Measurements from ENCODE around the gene PPP1R37.
A peak's percentile ranks its signal among the peaks of the same experiment; 100 is the strongest.
"Not testable (repeated sequence)": the region's sequence is repeated elsewhere in the genome, so short reads cannot be mapped to it uniquely, and the experiment has no call there.

The PPP1R37 gene

DNA sequence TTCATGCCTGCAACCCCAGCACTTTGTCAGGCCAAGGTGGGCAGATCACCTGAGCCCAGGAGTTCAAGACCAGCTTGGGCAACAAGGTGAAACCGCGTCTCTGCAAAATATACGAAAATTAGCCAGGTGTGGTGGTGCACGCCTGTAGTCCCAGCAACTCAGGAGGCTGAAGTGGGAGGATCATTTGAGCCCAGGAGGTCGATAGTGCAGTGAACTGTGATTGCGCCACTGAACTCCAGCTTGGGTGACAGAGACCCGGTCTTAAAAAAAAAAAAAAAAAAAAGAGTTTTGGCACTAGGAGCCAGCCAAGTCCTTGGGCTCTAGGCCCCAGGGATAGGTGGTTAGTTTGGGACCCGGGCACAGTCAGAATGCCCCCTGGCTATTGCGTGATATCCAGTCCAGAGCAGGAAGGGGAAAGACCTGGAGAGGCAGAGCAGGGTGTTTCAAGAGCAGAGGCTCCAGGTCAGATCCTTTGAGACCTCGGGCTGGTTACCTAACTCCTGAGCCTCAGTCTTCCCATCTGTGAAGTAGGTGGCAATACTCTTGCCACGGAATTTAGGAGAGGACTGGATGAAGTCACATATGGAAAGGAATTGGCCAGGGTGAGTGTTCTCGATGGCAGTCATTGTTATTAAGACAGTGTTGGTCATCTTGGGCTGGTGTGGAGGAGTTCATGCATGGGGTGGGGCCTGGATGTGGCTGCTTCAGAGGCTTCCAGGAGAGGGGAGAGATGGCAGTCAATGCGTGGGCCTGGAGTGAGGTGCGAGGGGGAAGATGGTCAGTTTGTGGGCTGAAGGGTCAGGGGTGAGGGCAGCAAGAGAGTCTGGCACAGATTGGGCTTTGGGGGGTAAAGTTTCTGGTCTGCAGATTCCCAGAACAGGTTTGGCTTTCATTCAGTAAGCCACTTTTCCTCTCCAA lies 2.8 kb downstream of the PPP1R37 start:
- DNase-seq (ENCODE audit: low read depth) = no peak

DNA sequence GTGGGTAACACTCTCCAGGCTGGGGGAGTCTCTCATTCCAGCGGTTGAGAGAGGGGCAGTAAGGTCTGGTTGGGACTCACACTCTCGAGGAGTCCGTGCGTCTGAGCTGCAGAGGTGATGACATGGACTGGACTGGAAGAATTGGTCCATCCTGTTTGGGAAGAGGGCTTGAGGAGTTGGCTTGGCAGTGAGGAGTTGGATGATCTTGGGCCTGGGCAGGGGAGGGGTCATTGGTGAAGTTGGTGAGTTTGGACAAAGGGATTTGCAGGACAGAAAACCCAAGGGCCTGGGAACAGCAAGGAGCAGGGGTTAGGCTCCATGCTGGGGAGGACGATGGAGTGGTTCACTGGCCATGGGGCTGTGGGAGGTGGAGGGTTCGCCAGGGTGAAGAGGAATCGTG lies 3.7 kb downstream of the PPP1R37 start:
- no peak for DNase-seq (ENCODE audit: low read depth)

DNA sequence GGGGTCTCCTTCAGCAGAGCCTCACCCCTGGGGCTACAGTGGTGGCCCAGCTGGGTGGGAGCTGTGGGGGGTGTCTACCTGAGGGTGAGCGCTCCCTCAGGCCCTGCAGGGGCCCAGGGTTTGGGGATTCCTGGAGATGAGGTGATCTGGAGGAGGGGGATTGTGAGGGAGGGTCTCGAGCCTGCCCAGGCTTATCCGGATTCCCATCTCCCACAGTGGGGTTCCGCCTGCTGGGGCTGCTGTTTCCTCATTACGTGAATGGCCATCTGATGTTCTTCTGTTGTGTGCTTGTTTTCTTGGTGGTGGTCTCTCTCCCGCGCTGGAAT lies 4.4 kb downstream of the PPP1R37 start:
- no peak for DNase-seq (ENCODE audit: low read depth)

DNA sequence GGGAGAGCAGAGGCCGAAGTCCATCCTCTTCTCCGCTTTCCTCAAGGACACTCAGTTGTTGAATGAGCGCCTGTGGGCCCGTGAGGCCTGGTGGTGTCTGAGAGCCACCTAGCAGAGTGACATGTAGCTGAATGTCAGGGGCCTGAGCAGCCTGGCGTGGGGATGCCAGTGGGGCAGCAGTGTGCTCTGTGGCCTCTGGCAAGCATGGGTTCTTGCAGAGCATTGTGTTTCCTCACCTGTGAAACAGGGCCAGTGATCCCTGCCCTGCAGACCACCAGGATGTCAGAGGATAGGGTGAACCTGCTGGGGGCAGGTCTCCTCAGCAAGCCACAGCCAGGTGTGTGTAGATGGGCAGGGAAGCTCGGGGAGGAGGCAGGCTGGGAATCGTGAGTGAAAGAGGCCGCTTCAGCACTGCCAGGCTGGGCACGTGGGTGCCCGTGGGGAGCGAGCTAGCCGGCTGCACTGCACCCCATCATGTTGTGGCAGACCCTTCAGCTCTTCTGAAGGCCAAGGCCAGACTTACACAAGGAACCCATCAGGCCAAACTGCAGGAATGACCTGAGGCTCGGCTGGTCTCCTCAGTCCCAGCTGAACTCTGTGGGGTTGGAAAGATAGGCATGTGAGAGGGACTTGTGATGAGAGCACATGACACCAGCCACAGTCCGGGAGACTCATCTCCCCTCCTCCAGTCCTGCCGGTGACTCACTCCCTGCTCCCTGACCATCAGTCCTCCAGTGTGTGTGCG lies 5.0 kb downstream of the PPP1R37 start:
- DNase-seq (ENCODE audit: low read depth) = peak; percentile 84

DNA sequence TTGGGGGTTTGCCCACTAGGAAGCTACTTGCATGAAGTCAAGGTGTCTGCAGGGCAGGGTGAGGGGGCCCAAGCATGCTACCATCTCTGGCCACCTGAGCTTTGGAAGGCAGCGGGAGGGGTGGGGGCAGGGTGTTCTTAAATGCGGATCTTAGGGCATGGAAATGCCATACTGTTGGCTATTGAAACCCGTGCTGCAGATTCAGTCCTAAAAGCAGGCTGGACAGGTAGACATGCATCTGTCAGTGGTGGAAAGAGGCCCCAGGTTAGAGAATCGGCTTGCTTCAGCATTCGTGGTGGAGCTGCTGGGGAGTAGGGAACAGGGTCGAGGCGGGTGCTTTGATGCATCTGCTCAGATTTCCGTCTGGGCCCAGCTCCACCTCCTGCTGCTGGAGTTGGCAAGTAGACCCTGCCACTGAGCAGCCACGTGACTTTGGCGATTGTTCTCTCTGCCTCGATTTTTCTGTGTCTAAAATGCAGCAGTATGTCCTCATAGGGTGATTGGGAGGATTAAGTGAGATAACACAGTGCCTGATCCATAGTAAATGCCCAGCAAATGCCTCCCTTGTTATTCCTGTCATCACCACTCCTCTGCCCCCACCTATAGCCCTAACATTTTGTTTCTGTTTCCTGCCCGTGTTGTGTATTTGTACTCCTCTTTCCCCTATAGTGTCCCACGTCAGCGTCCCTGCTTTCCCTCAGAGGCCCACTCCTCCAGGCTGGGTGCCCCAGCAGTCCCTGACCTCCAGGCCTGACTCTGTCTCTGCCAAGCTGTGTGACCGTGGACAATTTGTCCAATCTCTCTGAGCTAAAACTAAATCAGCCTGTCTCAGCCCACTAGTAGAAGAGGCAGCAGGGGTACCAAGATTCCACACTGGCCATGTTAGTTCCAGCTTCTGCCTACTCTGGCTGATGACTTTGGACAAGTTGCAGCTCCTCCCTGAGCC lies 5.8 kb downstream of the PPP1R37 start:
- DNase-seq (ENCODE audit: low read depth) = no peak

DNA sequence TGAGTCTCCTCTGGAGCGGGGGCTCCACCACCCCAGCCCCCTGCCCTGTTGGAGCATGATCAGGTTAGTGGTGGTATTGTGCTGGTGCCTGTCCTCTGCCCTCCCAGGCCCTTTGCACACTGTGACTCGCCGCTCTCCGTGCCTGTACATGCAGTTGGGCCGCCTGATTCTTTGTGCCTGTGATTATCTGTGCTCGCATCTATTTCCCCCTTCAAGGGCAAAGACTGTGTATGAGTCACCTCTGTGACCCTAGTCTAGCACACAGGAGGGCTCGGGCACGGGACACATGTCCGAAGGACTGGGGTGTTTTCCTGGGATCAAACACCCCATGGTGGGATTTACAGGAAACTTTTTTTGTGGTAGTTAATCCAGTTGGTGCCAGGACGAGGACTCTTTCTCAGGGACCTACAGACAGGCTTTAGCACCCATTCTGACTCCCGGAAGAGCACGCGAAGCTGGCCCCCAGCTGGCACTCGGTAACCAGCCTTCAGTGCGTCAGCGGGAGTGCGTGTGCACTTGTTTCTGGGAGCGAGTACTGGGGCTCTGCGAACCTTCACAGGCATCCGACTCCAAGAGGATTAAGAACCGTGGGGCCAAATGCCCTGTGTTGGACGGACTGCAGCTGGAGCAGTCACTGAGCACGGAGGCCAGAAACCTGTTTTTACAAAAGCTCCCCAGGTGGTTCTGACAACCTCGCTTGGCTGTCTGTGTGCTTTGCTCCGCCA lies 6.7 kb downstream of the PPP1R37 start:
- no peak for DNase-seq (ENCODE audit: low read depth)

DNA sequence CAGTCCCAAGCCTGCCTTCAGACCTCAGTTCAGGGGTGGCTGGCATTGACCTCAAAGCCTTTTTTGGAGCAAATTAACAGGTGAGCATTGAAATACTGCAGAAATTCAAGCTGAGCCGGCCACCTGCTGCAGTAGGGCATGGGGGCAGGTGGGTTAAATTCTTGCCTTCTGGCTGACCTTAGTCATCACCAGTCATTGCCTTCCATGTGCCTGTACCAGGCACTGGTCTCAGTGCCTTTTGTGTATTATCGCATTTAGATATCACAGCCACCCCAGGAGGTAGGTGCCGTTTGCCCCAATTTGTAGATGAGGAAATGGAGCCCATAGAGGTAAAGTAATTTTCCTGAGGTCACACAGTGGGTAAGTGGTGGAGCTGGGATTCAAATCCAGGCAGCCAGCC lies 7.2 kb downstream of the PPP1R37 start:
- DNase-seq (ENCODE audit: low read depth) = no peak

DNA sequence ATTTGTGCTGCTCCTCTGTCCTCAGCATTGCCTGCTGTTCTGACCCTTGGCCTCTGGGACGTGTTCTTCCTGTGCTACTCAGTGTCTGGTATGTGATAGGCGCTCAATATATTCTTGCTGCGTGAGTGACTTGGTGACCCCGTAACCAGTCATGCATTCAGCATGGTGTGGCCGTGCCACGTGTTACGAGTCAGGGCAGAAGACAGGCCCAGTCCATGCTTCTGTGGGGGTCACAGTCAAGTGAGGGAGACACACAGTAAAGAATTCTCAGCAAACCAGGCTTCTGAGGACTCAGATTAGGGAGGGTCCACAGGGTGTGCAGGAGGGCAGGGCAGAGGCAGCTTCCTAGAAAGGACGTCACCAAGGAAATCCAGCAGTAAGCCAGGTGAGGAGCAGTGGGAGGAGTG lies 7.9 kb downstream of the PPP1R37 start:
- no peak for DNase-seq (ENCODE audit: low read depth)

DNA sequence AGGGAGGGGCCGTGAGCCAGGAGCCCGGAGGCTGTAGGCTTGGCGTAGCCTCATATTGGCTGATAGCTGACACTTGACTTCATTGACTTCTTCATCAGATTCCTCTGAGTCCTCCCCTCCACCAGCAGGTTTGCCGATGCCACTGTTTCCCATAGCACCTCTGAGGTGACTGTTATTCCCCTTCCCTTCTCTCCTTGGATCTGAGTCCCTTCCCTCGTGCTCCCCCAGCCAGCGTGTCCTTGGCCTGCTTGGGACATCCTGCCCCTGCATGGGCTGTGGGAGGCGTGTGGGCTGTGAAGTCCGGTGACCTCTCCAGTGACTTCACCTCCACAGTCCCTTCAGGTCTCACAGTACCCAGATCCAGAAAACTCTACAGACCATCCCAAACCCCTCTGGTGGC lies 8.8 kb downstream of the PPP1R37 start:
- no peak for DNase-seq (ENCODE audit: low read depth)

DNA sequence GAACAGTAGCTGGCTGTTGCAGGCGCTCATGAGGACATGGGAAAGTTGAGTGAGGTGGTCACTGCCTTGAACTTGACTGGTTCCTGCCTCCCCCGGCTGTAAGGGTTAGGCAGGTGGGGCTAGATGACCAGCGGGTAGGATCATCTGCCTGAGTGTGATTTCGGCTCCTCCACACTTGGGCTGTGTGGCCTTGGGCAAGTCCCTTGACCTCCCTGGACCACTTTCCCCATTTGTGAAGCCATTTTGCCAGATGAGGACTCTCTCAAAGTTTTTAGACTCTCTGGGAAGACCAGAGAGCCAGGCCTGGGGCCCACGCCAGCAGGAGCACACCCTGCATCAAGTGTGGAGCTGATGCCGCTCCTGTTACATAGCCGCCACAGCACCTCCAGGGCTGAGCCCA lies 9.5 kb downstream of the PPP1R37 start:
- DNase-seq (ENCODE audit: low read depth) = no peak

DNA sequence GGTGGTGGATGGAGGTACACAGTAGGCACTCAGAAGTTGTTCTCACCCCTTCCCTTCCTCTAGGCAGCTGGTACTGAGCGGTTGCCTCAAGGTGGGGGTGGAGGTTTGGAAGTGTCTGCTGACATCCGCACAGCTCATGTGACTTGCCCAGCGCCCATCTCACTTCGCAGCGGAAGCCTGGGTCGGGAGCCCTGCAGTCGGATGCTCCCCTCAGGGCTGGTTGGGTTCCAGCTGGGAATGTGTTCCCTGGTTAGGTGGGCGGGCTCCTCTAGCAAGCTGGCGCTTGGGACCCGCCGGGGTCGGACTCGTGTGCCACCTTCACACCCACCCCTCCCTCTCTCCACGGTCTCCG lies 10.2 kb downstream of the PPP1R37 start:
- no peak for DNase-seq (ENCODE audit: low read depth)

DNA sequence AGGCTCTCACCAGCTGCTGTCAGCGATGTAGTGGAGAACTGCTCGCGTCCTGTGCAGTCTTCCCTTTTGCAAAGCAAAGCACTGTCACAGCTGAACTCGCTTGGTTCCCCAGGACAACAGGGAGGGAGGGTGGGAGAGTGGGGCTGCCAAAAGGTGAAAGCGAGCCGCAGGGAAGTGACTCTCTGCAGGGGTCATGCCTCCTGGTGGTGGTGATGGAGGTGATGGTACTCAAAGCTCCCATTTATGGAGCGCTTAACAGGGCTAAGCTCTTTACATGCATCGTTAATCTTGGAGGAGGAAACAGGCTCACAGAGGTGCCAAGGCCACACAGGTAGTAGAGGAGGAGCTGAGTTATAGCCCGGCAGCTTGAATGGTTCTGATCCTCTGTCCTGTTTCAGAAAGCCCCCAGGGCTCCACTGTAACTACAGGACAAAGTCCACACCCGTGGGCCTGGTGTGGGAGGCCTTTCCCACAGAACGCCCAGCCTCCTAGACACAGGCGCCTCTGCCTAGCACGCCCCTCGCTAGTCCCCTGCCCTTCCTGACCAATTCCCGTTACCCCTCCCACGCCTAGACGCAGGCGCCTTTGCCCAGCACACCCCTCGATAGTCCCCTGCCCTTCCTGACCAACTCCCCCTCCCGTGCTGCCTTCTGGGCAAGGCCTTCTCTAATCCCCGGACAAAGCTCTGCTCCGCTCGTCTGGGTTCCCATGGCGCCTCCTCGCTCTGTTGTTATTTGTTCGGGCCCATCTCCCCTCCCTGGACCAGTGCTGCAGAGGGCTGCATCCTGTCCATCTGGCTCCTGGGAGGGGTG lies 10.7 kb downstream of the PPP1R37 start:
- no peak for DNase-seq (ENCODE audit: low read depth)

DNA sequence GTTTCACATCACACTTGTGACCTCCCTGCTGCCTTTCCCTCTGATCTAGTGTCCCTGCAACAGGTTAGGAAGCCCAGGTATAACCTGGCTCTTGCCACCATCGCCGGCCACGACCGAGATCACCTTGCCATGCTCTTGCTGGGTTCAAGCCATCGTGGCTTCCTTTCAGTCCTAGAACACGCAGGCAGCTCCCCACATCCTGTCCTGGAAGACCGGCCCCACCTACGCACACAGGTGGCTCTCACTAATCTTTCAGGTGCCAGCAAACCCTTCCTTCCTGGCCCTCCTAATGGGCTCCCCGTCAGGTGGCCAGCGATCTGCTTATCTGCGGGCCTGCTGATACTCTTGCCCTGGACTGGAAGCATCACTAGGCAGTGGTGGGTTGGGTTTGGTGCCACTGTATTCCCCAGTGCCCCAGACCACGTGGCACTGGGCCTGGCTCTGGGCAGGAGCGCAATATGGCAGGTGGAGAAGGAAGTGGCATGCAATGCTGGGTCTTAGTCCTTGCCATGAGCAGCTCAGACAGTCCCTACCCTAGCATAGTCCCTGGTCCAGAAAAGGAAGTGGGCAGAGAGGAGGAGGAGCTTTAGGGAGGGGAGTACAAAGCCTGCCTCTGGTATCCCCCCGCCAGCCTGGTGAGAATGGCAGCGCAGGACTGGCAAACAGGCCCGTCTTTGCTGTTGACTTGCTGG lies 11.8 kb downstream of the PPP1R37 start:
- DNase-seq (ENCODE audit: low read depth) = no peak

DNA sequence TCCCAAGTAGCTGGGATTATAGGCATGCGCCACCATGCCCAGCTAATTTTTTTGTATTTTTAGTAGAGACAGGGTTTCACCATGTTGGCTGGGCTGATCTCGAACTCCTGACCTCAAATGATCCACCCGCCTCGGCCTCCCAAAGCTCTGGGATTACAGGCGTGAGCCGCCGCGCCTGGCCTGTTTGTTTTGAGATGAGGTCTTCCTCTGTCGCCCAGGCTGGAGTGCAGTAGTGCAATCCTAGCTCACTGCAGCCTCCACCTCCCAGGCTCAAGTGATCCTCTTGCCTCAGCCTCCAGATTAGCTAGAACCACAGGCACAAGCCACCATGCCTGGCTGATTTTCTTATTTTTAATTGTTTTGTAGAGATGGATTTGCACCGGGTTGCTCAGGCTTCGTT lies 13.4 kb downstream of the PPP1R37 start:
- not testable (repeated sequence) for DNase-seq (ENCODE audit: low read depth)

DNA sequence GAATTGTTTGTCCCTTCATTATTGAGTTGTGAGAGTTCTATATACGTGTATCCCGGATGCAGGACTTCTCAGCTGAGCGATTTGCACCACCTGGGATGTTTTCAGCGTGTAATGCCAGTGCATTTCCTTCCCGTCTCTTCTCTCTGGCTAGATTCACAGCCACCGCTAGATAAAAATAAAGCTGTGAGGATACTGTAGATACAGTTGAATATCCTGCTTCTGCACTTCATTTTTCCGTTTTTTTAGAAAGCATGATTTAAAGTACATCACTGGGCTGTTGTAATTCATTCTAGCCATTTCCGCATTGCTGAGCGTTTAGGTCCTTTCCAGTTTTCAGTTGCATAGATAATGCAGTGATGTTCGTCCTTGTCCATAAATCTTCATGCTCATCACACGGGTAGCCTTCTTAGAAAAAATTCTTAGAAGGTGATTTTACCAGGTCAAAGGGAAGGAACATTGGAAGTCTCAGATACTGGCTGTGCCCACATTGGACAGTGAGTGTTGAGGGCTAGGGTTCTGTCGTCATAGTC lies 14.7 kb downstream of the PPP1R37 start:
- DNase-seq (ENCODE audit: low read depth) = no peak

DNA sequence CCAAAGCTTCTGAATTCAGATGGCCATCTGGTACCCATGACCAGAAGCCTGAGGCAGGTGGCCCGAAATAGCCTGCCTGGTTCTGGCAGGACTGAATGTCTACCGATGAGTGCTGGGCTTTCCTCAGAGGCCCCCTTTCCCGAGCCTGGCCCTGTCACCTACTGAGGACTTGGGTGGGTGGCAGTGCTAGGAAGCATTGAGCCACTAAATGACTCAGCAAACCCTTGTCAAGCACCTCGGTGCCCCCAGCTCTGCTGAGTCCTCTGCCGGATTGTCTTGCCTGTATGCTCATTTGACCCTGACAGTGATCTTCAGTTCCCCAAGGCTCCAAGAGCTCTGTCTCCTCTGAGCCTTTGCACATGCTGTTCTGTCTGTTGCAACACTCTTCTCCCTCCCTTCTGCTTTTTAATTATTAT lies 17.9 kb downstream of the PPP1R37 start:
- DNase-seq (ENCODE audit: low read depth) = no peak

DNA sequence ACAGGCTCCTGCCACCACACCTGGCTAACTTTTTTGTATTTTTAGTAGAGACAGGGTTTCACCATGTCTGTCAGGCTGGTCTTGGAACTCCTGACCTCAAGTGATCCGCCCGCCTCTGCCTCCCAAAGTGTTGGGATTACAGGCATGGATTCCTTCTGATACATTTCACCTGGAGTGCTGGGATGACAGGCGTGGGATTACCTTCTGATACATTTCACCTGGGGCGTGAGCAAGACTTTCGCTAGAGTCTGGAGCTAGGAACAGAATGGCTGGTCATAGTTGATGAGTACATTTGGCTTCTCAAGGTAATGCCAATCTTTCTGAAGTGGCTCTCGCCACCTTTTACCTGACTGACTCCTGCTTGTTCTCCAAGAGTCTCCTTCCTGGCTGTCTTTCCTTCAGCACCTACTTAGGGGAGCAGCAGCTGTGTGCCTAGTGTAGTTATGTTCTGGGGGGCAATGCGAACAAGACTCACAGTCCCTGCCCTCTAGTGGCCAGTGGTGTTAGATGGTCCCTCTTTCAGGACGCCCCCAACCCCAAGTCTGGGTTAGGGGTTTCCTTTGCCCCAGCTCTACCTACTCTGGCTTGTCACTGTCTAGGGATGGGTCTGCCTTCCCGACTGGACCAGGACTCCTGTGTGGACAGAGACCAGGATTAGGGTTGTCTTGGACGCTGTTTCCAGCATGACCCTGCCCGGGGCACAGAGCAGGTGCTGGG lies 19.3 kb downstream of the PPP1R37 start:
- no peak for DNase-seq (ENCODE audit: low read depth)

DNA sequence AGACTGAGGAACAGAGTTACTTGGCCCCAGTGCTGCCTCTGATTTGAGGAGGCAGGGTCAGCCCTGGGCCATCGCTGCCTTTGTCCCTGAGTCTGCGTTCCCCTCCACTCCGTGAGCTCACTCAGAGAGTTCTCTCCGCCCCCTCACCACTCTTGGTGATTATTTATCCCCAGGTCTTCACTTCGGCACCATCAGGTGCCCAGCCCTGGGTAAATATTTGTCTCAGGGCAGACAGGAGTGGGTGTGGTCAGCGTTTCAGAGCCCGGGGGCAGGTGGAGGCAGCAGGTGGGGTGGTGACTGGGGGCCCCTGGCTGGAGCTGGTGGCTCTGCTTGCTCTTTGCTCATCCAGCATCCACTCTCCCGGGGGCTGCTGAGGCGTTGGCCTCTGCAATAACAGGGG lies 20.6 kb downstream of the PPP1R37 start:
- no peak for DNase-seq (ENCODE audit: low read depth)

DNA sequence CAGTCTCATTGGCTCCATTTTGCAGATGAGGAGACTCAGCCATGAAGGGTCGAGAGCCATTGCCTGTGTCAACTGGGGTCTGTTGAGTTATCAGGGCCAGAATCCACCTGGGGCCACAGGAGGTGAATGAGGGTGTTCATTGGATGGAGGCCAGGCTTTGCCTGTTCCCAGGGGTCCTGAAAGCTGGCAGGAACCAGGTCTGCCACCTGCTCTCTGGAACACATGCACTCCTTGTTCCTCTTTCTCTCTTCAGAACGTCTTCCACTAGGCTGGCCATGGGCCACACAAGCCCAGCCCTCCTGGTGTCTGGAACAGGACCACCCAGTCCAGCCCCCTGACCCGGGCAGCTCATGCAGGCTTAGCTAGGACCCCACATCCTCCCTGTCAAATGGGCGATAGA lies 21.1 kb downstream of the PPP1R37 start:
- no peak for DNase-seq (ENCODE audit: low read depth)
